ENCODE results near the gene CHAF1B. TPM values are rescaled to one million over a fixed set of nuclear protein-coding genes. Genes with fewer than 3 reads are reported as not detected.

Gene CHAF1B
- polyA plus RNA-seq, 1 of the 3 experiments (the other 2 are of a cell fraction) = 6.8 TPM

DNA sequence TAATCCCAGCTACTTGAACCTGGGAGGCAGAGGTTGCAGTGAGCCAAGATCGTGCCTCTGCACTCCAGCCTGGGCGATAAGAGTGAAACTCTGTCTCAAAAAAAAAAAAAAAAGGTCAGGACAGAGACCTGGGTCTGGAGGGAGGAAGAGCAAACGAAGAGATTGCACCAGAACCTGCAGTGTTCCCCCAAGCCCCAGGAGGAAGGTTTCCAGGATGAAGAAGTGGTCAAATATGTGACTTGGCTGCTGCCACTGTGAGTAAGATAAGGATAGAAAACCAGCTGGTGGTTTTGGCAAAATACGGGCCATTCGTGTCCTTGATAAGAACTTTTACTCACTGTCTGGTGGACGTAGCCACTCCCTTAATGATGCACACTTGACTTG lies 52.5 kb downstream of the CHAF1B start:
- POLR2A ChIA-PET = no interaction called here
- TF ChIP-seq EP300 (IDR thresholded peaks at IDR 0.05; ENCODE audit: borderline replicate concordance in 1 of 2, low read depth in 1 of 2, low read length in 1 of 2) (peak in 1 of 2 experiments; percentile 48; a peak in 1 of 4 replicates), JUND (IDR thresholded peaks at IDR 0.05) (peak; percentile 65), SIN3A (IDR thresholded peaks at IDR 0.05; ENCODE audit: borderline replicate concordance, low read depth, low read length) (no peak), MEF2A (IDR thresholded peaks at IDR 0.05; ENCODE audit: borderline replicate concordance, low read depth) (no peak), FOSL2 (IDR thresholded peaks at IDR 0.05; ENCODE audit: borderline replicate concordance, low read depth) (peak; percentile 63; the same call in 1 of the 2 replicates), GABPA (IDR thresholded peaks at IDR 0.05; ENCODE audit: low read depth) (no peak), NFIC (IDR thresholded peaks at IDR 0.05; ENCODE audit: borderline replicate concordance) (peak; percentile 89), TCF12 (IDR thresholded peaks at IDR 0.05) (peak; percentile 84), MXI1 (IDR thresholded peaks at IDR 0.05; ENCODE audit: low read depth, low read length) (no peak), RFX5 (IDR thresholded peaks at IDR 0.05; ENCODE audit: low read length) (no peak)
- TF ChIP-seq, protein P1, sequence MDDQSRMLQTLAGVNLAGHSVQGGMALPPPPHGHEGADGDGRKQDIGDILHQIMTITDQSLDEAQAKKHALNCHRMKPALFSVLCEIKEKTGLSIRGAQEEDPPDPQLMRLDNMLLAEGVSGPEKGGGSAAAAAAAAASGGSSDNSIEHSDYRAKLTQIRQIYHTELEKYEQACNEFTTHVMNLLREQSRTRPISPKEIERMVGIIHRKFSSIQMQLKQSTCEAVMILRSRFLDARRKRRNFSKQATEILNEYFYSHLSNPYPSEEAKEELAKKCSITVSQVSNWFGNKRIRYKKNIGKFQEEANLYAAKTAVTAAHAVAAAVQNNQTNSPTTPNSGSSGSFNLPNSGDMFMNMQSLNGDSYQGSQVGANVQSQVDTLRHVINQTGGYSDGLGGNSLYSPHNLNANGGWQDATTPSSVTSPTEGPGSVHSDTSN (IDR thresholded peaks at IDR 0.05) = peak; percentile 44
- Histone ChIP-seq H4K20me1 (ENCODE audit: insufficient read depth) (no peaks in the 10 kb centered on the region), H3K4me3 (ENCODE audit: low read depth in 2 of 2, low read length in 1 of 2) (no peak overlapping the region), H3F3A (replicated peaks; ENCODE audit: insufficient read depth) (peaks cover 10% of the 10 kb centered on the region), H3K9ac (no peak overlapping the region), H3K9me3 (no peaks in the 10 kb centered on the region), H2AFZ (ENCODE audit: low read depth) (no peak overlapping the region), H3K4me2 (no peak overlapping the region; the same call in 1 of the 2 replicates), H3K9me2 (no peaks in the 10 kb centered on the region), H3K36me3 (replicated peaks in 1 of 2; ENCODE audit: control insufficient read depth in 1 of 2, insufficient read depth in 2 of 2, low read length in 1 of 2) (no peaks in the 10 kb centered on the region), H3K27me3 (ENCODE audit: insufficient read depth) (no peaks in the 10 kb centered on the region), H3K27ac (ENCODE audit: low read depth in 2 of 2, low read length in 1 of 2) (peak overlapping the region in 1 of 2 experiments; percentile 18; a peak in 1 of 4 replicates), H3K4me1 (ENCODE audit: control insufficient read depth in 1 of 2, insufficient read depth in 2 of 2, low read depth in 1 of 2, low read length in 1 of 2) (0 out of 4 replicates have a peak, but pooled peaks cover 0 to 4% of the 10 kb centered on the region in 2 experiments), H3K79me2 (ENCODE audit: insufficient read depth) (peaks cover 4% of the 10 kb centered on the region; the same call in 1 of the 2 replicates)
- CTCF ChIA-PET = interaction anchor here (1.5 kb wide), 1 partner anchor 15 kb away, joined by 5 read pairs; no protein-coding TSS in a partner anchor
- no peak for DNase-seq
- 25% methylated on average over 6 of the region's 6 CpGs for WGBS (ENCODE audit: low lambda C conversion rate)

DNA sequence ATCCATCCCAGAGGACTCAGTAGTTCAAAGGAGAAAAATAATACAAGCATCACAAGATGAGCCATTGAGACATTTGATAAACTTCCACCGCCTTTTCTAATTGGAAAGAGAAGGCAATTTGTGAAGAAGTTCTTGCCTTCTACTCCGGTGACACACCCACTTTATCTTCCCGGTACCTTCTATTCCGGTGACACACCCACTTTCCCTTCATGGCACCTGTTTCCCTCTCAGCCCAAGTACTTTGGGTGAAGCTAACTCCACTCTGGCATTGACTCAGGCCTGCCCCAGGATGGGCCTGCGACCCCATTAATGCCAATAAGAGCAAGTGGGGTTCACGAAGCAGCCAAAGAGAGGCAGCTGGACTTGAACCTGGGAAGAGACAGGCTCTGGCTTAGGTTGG lies 56.5 kb downstream of the CHAF1B start:
- H3K4me1 ChIP-seq (ENCODE audit: control insufficient read depth in 1 of 2, insufficient read depth in 2 of 2, low read depth in 1 of 2, low read length in 1 of 2) = 0 out of 4 replicates have a peak, but pooled peaks cover 0 to 4% of the 10 kb centered on the region in 2 experiments
- H3K27ac ChIP-seq (ENCODE audit: low read depth in 2 of 2, low read length in 1 of 2) = no peak overlapping the region
- no peaks in the 10 kb centered on the region for H4K20me1 ChIP-seq (ENCODE audit: insufficient read depth)
- peaks cover 10% of the 10 kb centered on the region for H3F3A ChIP-seq (replicated peaks; ENCODE audit: insufficient read depth)
- peaks cover 0 to 5% of the 10 kb centered on the region in 2 experiments for H3K36me3 ChIP-seq (replicated peaks in 1 of 2; ENCODE audit: control insufficient read depth in 1 of 2, insufficient read depth in 2 of 2, low read length in 1 of 2)
- DNase-seq = no peak
- no peaks in the 10 kb centered on the region for H3K27me3 ChIP-seq (ENCODE audit: insufficient read depth)
- H3K79me2 ChIP-seq (ENCODE audit: insufficient read depth) = no peaks in the 10 kb centered on the region
- ChIA-PET CTCF (no interaction called here), POLR2A (no interaction called here)
- no peak overlapping the region for H2AFZ ChIP-seq (ENCODE audit: low read depth)
- H3K9me3 ChIP-seq = no peaks in the 10 kb centered on the region
- H3K9me2 ChIP-seq = no peaks in the 10 kb centered on the region
- WGBS (ENCODE audit: low lambda C conversion rate) = 87% methylated on average over 6 of the region's 6 CpGs
- no peak overlapping the region for H3K4me3 ChIP-seq (ENCODE audit: low read depth in 2 of 2, low read length in 1 of 2)
- no peak overlapping the region for H3K9ac ChIP-seq
- TF ChIP-seq CHD2 (IDR thresholded peaks at IDR 0.05; ENCODE audit: low read length, partially characterized antibody) (no peak), IRF3 (IDR thresholded peaks at IDR 0.05; ENCODE audit: low read depth, low read length) (no peak), POLR2AphosphoS5 (IDR thresholded peaks at IDR 0.05; ENCODE audit: low read depth, low read length) (no peak), EP300 (IDR thresholded peaks at IDR 0.05; ENCODE audit: borderline replicate concordance in 1 of 2, low read depth in 1 of 2, low read length in 1 of 2) (no peak), FOXJ3 (CRISPR knock-in tag; IDR thresholded peaks at IDR 0.05) (no peak)
- TF ChIP-seq, protein P2, sequence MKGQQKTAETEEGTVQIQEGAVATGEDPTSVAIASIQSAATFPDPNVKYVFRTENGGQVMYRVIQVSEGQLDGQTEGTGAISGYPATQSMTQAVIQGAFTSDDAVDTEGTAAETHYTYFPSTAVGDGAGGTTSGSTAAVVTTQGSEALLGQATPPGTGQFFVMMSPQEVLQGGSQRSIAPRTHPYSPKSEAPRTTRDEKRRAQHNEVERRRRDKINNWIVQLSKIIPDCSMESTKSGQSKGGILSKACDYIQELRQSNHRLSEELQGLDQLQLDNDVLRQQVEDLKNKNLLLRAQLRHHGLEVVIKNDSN (IDR thresholded peaks at IDR 0.05; ENCODE audit: borderline replicate concordance, low read depth) = no peak
- H3K4me2 ChIP-seq = no peak overlapping the region

All from SK-N-SH (cell line).